ENCODE results near the gene PSD.

PSD gene

DNA sequence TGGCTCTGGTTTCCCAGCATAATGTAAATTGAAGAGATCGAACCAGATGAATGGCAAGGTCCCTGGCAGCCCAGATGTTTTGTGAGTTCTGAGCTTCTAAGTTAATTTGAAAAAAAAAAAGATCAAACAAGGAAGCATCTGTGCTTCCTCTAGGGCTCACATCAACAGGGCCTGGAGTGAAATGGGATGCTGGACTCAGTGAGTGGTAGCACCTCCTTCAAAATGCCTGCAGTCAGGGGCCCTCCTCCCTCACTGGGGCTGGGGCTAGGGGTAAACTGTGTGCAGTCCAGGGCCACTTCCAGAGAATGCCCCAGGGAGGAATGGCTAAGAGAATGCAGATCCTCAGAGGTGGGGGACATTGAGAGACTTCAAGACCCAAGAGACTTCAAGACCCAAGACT is 19.8 kb upstream of the PSD start:
- no peak for DNase-seq

DNA sequence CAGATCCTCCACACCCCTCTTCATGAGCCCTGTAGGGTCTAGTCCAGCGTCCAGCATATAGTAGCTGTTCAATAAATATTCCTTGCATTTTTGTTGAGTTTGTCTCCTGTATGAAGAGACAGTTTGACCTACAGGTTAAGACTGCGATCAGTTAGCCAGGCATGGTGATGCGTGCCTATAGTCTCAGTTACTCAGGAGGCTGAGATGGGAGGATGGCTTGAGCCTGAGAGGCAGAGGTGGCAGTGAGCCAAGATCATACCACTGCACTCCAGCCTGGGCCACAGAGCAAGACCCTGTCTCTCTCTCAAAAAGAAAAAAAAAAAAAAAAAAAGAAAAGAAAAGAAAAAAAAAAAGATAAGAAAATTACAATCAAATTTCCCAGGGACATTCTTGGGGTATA is 18.9 kb upstream of the PSD start:
- no peak for DNase-seq

- DNase-seq = no peak
Observed at GRCh38 chr10:102436312-102436711, 17.7 kb upstream of the PSD start.

DNA sequence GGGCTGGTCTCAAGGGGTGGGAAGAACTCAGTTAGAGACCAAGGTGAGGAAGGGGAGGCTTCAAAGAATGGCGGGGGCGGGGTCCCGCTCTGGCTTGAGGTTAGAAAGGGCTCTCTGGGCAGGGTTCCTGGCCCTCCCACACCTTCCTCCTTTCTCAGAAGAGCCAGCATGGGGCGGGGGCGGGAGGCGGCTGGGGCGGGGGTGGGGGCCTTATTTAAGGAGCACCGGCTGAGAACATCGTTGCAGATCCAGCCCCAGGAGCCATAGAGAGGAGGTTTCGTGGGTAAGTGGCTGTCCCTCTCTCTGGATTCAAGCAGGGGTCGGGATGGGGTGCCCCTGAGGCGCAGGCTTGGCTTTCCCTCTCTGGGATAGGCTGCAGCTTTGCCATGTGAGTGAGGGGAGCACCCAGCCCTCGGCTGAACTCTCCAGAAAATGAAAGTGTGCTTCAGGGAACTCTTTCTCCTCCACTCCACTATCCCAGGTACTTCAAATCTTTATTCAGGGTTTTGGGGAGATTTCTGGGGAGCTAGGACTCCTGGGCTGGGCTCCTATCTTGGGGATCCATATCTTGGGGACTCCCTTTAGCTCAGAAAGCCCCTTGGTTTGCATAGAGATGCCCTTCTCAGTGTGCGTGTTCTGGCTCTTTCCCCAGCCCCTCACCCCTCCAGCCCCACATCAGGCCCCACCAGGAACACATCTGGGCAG is 17.1 kb upstream of the PSD start:
- DNase-seq = no peak

GRCh38 chr10:102435133-102435497 is 16.5 kb upstream of the PSD start:
- DNase-seq = no peak

GRCh38 chr10:102434394-102435132 is 16.0 kb upstream of the PSD start:
- DNase-seq = no peak

- no peak for DNase-seq
Observed at GRCh38 chr10:102433619-102434046, 15.0 kb upstream of the PSD start.

GRCh38 chr10:102432162-102432950 is 13.8 kb upstream of the PSD start, which contains the start of gene CUEDC2:
Gene CUEDC2, minus strand, starts transcription at chr10:102432574. Its CDS starts 7,386 bp downstream, at chr10:102425188.
- DNase-seq = peak; percentile 93

- DNase-seq = no peak
Observed at GRCh38 chr10:102431452-102432124, 13.0 kb upstream of the PSD start.

GRCh38 chr10:102429468-102429867 is 10.9 kb upstream of the PSD start:
- DNase-seq = no peak

- DNase-seq = no peak
Observed at GRCh38 chr10:102426803-102427287, 8.3 kb upstream of the PSD start.

DNA sequence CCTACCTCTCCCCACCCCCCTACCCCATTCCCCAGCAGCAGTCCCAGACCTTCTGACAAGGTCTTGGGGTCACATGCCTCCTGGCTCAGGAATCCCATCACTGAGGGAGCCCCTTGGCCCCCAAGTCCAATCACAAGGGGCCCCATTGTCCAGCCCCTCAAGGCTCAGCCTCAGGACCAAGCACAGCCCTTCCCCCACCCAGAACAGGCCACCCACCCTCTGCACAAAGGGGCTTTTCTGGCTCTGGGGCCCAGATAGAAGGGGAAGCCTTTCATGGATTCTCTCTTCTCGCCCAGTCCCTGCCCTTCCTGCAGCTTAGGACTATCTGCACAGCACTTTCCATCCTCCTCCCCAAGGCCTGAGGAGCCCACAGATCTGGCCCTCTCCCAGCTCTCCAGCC is 6.9 kb upstream of the PSD start:
- no peak for DNase-seq

DNA sequence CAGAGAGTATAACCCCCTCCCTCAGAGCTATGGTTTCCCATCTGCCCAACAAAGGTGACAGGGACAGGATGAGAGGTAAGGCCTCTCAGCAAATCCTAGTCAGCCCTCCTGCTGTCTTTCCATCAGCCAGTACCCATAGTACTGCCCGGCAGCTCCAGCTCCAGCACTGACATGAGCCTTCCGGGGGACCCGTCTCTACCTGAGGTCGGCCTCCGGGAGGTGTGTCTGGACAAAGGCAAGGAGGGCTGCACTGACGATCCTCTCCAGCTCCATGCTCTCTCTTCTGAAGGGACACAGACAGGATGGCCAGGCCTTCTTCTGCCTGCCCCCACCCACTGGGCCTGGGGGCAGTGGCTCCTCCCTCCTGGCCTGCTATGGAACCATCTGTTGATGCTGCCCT is 6.3 kb upstream of the PSD start:
- DNase-seq = no peak

DNA sequence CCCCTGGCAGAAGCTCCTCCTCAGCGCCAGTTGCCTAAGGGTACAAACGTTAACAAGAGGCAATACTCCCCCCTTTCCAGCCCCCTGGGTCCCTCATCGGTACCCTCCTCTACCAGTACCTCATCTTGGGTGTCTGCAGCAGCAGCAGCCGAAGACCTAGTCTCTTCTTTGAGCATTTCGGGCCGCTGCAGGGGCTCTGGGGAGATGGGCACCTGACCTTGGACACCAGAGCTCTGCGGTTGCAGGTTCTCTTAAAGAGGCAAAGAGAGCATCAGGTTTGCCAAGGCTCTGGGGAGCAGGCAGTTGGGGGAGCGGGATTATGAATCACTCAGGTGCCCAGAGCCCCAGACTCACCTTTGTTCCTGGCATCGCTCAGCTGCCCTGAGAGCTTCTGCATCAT is 5.6 kb upstream of the PSD start:
- no peak for DNase-seq

DNA sequence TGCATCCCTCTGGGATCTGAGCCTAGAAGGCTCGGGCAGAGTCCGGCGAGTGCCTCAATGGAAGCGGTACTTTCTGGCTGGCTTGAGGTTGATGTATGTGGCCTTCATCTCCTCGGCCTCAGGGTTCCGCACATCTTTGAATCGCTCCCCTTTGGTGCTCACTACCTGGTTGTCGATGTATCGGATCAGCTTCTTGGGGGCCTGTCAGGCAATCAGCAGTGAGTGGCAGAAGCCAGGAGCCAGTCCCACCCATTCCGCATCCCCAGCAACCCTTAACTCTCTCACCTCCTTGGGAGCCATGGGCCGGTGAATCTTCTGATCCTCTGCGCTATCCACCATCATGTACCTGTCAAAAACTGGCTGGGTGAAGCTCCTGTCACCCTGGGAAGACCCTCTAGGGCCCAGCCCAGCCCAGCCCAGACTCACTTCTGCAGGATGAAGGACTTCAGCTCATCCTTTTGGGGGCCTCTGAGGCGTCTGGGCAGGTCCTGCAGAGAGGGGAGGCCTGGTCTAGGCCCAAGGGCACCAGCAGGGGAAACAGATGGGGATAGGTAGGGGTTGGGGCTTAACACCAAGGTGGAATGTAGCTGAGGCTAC is 4.9 kb upstream of the PSD start:
- DNase-seq = no peak

- no peak for DNase-seq
Observed at GRCh38 chr10:102422545-102423129, 4.1 kb upstream of the PSD start.

GRCh38 chr10:102421757-102422512 is 3.4 kb upstream of the PSD start:
- DNase-seq = no peak

GRCh38 chr10:102421507-102421756 is 2.8 kb upstream of the PSD start:
- no peak for DNase-seq

DNA sequence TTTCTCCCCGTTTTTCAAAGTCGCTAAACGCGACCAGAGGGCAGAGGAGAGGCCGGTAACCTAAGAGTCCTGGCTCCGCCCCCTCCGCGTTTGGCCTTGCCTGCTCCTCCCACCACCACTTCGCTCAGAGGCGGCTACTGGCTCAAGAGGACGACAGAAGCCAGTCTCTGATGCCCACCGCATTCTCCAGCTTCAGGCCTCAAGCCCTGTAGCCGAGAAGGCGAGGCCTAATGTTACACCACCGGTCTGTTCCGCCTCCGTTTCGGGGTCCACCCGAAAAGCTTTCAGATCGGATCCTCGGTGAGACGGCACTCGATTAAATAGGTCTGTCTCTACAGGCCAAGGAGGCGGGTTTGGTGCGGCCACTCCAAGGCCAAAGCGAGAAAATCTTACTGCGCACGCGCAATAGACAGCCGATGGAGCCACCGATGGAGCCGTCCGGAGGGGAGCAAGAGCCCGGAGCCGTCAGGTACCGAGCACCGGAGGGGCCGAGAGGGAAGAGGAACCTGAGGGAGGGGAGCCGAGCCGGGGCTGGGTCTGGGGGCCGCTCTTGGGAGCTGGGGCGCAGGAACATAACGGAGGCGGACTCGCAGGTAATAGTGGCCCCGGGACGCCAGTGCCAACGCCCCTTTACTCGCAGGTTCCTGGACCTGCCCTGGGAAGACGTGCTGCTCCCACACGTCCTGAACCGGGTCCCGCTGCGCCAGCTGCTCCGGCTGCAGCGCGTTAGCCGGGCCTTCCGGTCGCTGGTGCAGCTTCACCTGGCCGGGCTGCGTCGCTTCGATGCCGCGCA is 2.3 kb upstream of the PSD start, which contains the start of gene FBXL15:
Gene FBXL15, plus strand, starts transcription at position 123 of the 793 bp plus-strand sequence. Its CDS starts 294 bp downstream, at position 417.
- DNase-seq = peak; percentile 88

- no peak for DNase-seq
Observed at GRCh38 chr10:102420181-102420713, 1.7 kb upstream of the PSD start.

Measured in effector CD4-positive, alpha-beta T cell (primary cell).